Endodermal cell (in vitro differentiated cells): ENCODE measurements around the gene PTGR3. TPM values are rescaled to one million over a fixed set of nuclear protein-coding genes. Genes with fewer than 3 reads are reported as not detected.

Source experiments
- DNase-seq: peaks from one replicate; pipeline ENCODE4 v3.0.0-alpha.2; 2017
- H3K27ac ChIP-seq: 2 replicates; pipeline ENCODE4 v1.5.1; 2013; ENCODE audit warnings: mild to moderate bottlenecking, low read depth, low read length, moderate library complexity
- H3K27me3 ChIP-seq: 2 replicates; pipeline ENCODE4 v1.6.1; 2013; ENCODE audit warnings: mild to moderate bottlenecking, low read length, moderate library complexity; ENCODE audit not compliant: insufficient read depth, control insufficient read depth, poor library complexity, severe bottlenecking
- H3K36me3 ChIP-seq: 2 replicates; pipeline ENCODE4 v1.7.0; 2013; ENCODE audit warnings: mild to moderate bottlenecking, low read length, moderate library complexity; ENCODE audit not compliant: control insufficient read depth, insufficient read depth
- H3K4me1 ChIP-seq: one replicate; pipeline ENCODE4 v1.7.0; 2013; ENCODE audit warnings: low read length; ENCODE audit not compliant: control insufficient read depth, insufficient read depth
- H3K4me3 ChIP-seq: 2 replicates; pipeline ENCODE4 v1.5.1; 2013; ENCODE audit warnings: mild to moderate bottlenecking, low read length, moderate library complexity
- H3K9ac ChIP-seq: 2 replicates; pipeline ENCODE4 v1.6.1; 2013; ENCODE audit warnings: mild to moderate bottlenecking, low read length, moderate library complexity; ENCODE audit not compliant: poor library complexity, severe bottlenecking; ENCODE audit errors: extremely low read depth
- H3K9me3 ChIP-seq: 2 replicates; pipeline ENCODE4 v1.6.1; 2013; ENCODE audit warnings: mild to moderate bottlenecking, low read length, moderate library complexity; ENCODE audit not compliant: control insufficient read depth
- H3K27ac Mint-ChIP-seq: 2 replicates; pipeline ENCODE4 v1.8.0; 2020; ENCODE audit warnings: mixed read lengths
- H3K27me3 Mint-ChIP-seq: 2 replicates; pipeline ENCODE4 v1.8.0; 2021; ENCODE audit warnings: mild to moderate bottlenecking, mixed read lengths; ENCODE audit not compliant: insufficient read depth
- H3K36me3 Mint-ChIP-seq: 2 replicates; pipeline ENCODE4 v1.8.0; 2020; ENCODE audit warnings: low read depth, mixed read lengths
- H3K4me1 Mint-ChIP-seq: 2 replicates; pipeline ENCODE4 v1.8.0; 2020; ENCODE audit warnings: mixed read lengths
- H3K4me3 Mint-ChIP-seq: 2 replicates; pipeline ENCODE4 v1.8.0; 2020; ENCODE audit warnings: mild to moderate bottlenecking, moderate library complexity, mixed read lengths
- H3K9me3 Mint-ChIP-seq: 2 replicates; pipeline ENCODE4 v1.8.0; 2020; ENCODE audit warnings: mild to moderate bottlenecking, mixed read lengths
- WGBS, 2 experiments: methylation state at CpG; one replicate each; pipeline versions ENCODE4 v1.1.5 to v1.1.7; 2013; ENCODE audit warnings: missing lambda C conversion rate in 2 of 2, mixed read lengths in 1 of 2; ENCODE audit not compliant: insufficient coverage in 1 of 2, insufficient read length in 1 of 2; 5-methylcytosine and 5-hydroxymethylcytosine counted together
- total RNA-seq, 2 donors: library from RNA; stranded (reverse); fragmentation: NEBNext Ultra II Directional in 1 of 2; extraction: Animal tissue kit (Norgen Biotek cat#: 25700) in 1 of 2; gene quantifications; 2 replicates in 1 of 2; 3 replicates in 1 of 2; pipeline ENCODE4 v1.2.1, GENCODE V29; 2021
- TF ChIP-seq, protein P1 (sequence below): fragments of 200-600 bp; sonication (generic); conservative IDR thresholded peaks from 2 replicates; pipeline ENCODE4 v1.5.0; 2021; ENCODE audit warnings: antibody characterized with exemption, mild to moderate bottlenecking

The PTGR3 gene
- total RNA-seq, 2 donors from 2014 or later, result 12.2 to 13.3 TPM

DNA sequence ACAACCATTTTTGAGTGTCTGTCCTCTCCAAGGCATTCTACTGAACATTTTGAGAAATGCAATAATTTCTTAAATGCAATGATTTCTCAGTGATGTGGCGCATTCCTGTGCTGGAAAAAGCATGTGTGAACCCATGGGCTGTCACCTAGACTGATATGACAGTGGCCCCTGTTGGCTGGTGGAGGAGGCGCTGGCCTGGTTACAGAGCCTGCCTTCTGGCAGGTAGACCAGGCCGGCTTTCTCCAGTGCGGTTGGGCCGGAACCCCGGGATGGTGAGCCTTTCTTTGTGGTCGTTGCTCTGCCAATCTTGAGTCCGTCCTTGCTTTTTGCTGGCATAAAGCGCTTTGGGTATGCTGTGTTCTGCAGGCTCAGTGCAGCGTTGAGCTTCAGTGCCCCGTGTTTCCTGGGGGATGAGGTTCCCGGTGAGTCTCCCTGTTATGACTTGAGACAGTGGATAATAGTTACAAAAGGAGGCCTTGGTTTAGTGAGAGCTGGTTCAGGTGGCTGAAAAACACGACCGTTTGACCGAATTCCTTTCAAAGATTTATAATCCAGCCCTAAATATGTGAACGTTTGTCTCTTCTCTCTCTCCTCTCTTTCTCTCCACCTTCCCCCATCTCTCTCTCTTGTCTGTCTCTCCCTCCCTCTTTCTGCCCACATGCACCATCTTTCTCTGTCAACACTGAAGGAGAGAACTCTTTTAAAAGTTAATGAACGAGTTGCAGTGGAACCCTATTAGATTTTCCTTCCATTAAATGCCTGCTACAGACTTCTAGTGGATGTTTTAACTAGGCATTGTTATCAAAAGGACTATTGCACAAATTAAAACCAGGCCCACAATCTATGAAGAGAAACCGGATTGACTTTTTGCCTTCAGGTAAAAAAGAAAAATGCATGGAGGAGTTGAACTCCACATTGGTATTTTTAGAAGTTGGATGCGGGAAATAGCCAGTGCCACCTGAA is 35.7 kb upstream of the PTGR3 start:
- Mint-ChIP-seq H3K27me3 (no peaks in the 10 kb centered on the region), H3K27ac (peak overlapping the region; percentile 26), H3K36me3 (no peaks in the 10 kb centered on the region), H3K4me3 (no peak overlapping the region), H3K9me3 (peaks cover 7% of the 10 kb centered on the region), H3K4me1 (no peaks in the 10 kb centered on the region)
- H3K27me3 ChIP-seq, result no peaks in the 10 kb centered on the region
- no peak overlapping the region for H3K27ac ChIP-seq
- H3K9me3 ChIP-seq, result no peaks in the 10 kb centered on the region
- DNase-seq, result peak; percentile 83
- H3K4me3 ChIP-seq, result no peak overlapping the region
- no peaks in the 10 kb centered on the region for H3K4me1 ChIP-seq
- no peak overlapping the region for H3K9ac ChIP-seq
- TF ChIP-seq, protein P1, sequence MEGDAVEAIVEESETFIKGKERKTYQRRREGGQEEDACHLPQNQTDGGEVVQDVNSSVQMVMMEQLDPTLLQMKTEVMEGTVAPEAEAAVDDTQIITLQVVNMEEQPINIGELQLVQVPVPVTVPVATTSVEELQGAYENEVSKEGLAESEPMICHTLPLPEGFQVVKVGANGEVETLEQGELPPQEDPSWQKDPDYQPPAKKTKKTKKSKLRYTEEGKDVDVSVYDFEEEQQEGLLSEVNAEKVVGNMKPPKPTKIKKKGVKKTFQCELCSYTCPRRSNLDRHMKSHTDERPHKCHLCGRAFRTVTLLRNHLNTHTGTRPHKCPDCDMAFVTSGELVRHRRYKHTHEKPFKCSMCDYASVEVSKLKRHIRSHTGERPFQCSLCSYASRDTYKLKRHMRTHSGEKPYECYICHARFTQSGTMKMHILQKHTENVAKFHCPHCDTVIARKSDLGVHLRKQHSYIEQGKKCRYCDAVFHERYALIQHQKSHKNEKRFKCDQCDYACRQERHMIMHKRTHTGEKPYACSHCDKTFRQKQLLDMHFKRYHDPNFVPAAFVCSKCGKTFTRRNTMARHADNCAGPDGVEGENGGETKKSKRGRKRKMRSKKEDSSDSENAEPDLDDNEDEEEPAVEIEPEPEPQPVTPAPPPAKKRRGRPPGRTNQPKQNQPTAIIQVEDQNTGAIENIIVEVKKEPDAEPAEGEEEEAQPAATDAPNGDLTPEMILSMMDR, result peak; percentile 75
- WGBS, 2 experiments, result 80 to 87% methylated on average over 14 to 19 of the region's 19 CpGs
- no peaks in the 10 kb centered on the region for H3K36me3 ChIP-seq

DNA sequence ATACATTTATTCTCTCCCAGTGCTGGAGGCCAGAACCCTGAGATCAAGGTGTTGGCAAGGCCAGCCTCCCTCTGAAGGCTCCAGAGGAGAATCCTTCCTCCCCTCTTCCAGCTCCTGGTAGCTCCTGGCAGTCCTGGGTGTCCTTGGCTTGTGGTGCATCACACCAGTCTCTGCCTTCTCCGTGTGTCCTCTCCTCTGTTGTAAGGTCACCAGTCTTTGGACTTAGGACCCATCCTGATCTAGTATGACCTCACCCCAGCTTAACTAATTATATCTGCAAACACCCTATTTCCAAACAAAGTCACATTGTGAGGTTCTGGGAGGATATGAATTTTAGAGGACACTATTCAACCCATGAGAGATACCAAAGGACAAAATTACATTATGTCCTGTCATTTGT is 32.8 kb upstream of the PTGR3 start:
- no peaks in the 10 kb centered on the region for H3K36me3 ChIP-seq
- no peak overlapping the region for H3K4me3 ChIP-seq
- no peak overlapping the region for H3K9ac ChIP-seq
- H3K27ac Mint-ChIP-seq, result no peak overlapping the region
- no peaks in the 10 kb centered on the region for H3K27me3 ChIP-seq
- H3K9me3 Mint-ChIP-seq, result peaks cover 7% of the 10 kb centered on the region
- no peaks in the 10 kb centered on the region for H3K9me3 ChIP-seq
- H3K4me1 Mint-ChIP-seq, result no peaks in the 10 kb centered on the region
- no peak for DNase-seq
- H3K27ac ChIP-seq, result no peak overlapping the region
- H3K36me3 Mint-ChIP-seq, result no peaks in the 10 kb centered on the region
- TF ChIP-seq, protein P1, result no peak
- no peaks in the 10 kb centered on the region for H3K4me1 ChIP-seq
- H3K27me3 Mint-ChIP-seq, result no peaks in the 10 kb centered on the region
- 96% methylated on average over 1 of the region's 1 CpG; no CpG with 5 or more reads in 1 of the 2 experiments for WGBS, 2 experiments
- H3K4me3 Mint-ChIP-seq, result no peak overlapping the region

DNA sequence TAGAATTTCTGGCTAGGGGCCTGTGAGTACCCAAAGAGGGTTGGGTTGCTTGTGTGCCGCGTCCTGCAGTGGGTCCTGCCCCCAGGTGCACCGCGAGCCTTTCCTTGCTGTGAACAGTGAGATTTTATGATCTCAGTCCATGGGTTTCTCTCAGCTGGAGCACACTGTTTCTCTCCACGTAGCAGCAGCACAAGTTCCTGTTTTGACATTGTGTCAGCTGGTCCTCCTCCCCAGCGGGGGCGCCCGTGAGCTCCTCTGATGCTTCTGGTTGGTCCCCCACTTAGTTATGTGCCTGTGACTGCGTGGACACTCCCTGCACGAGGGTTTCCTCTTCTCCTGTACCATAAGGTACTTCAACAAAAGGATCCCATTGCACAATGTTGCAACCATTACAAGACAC is 31.5 kb upstream of the PTGR3 start:
- WGBS, 2 experiments, result 95 to 97% methylated on average over 10 of the region's 10 CpGs

More for the DNA sequence above, 31.5 kb upstream of the PTGR3 start:
- Mint-ChIP-seq H3K4me1 (no peaks in the 10 kb centered on the region), H3K27ac (no peak overlapping the region), H3K4me3 (no peak overlapping the region), H3K9me3 (peaks cover 7% of the 10 kb centered on the region), H3K27me3 (no peaks in the 10 kb centered on the region), H3K36me3 (no peaks in the 10 kb centered on the region)
- Histone ChIP-seq H3K9me3 (no peaks in the 10 kb centered on the region), H3K27ac (no peak overlapping the region), H3K4me3 (no peak overlapping the region), H3K9ac (no peak overlapping the region), H3K27me3 (no peaks in the 10 kb centered on the region), H3K36me3 (no peaks in the 10 kb centered on the region), H3K4me1 (no peaks in the 10 kb centered on the region)
- no peak for DNase-seq
- TF ChIP-seq, protein P1, result no peak
